HEK293 (cell line): ENCODE measurements around the gene HPSE2.

Experiments
- CTCF ChIA-PET: fragments of 350-600 bp; formaldehyde crosslinking; extraction: SDS; loops from one replicate; lab custom pipeline; 2021; ENCODE audit warnings: antibody characterized with exemption; lab: Yijun Ruan, JAX
- POLR2A ChIA-PET: fragments of 300-600 bp; formaldehyde crosslinking; extraction: SDS; loops from one replicate; lab custom pipeline; 2020; ENCODE audit warnings: antibody characterized with exemption, inconsistent platforms; lab: Yijun Ruan, JAX
- H3K27ac ChIP-seq: fragments of 200-500 bp; sonication (Bioruptor generic); 2 replicates; pipeline ENCODE4 v1.5.1; 2014; ENCODE audit warnings: low read depth, low read length, control low read depth, inconsistent platforms; ENCODE audit errors: extremely low read depth
- H3K36me3 ChIP-seq, 2 experiments: fragments of 200-500 bp in 1 of 2; sonication (Bioruptor generic) in 1 of 2; 1 replicate in 1 of 2; 2 replicates in 1 of 2; pipeline ENCODE4 v1.5.1; 2014 to 2017; ENCODE audit warnings: inconsistent platforms in 2 of 2, low read length in 2 of 2; ENCODE audit not compliant: control insufficient read depth in 2 of 2, insufficient read depth in 1 of 2
- H3K4me1 ChIP-seq: fragments of 200-500 bp; sonication (Bioruptor generic); 2 replicates; pipeline ENCODE4 v1.5.1; 2014; ENCODE audit warnings: mild to moderate bottlenecking, low read length, inconsistent platforms; ENCODE audit not compliant: control insufficient read depth, insufficient read depth
- H3K4me3 ChIP-seq: 2 replicates; pipeline ENCODE4 v1.5.1; 2011; ENCODE audit warnings: low read depth, mild to moderate bottlenecking, control low read depth, low read length, moderate library complexity
- H3K9me3 ChIP-seq: fragments of 200-500 bp; sonication (Bioruptor generic); 2 replicates; pipeline ENCODE4 v1.5.1; 2014; ENCODE audit warnings: low read depth, low read length, inconsistent platforms; ENCODE audit not compliant: control insufficient read depth, insufficient read depth
- KLF1 ChIP-seq: fragments of 450-650 bp; formaldehyde crosslinking; IDR thresholded peaks from 2 replicates; pipeline ENCODE4 v1.5.1; 2016; ENCODE audit warnings: missing biosample characterization, missing genetic modification characterization
- KLF8 ChIP-seq: fragments of 450-650 bp; formaldehyde crosslinking; IDR thresholded peaks from 2 replicates; pipeline ENCODE4 v1.5.1; 2016; ENCODE audit warnings: missing biosample characterization, missing genetic modification characterization
- SALL2 ChIP-seq: fragments of 450-650 bp; formaldehyde crosslinking; IDR thresholded peaks from 2 replicates; pipeline ENCODE4 v1.5.0; 2017; ENCODE audit warnings: missing biosample characterization, mild to moderate bottlenecking, missing genetic modification characterization, borderline replicate concordance
- SCRT1 ChIP-seq: fragments of 450-650 bp; formaldehyde crosslinking; IDR thresholded peaks from 2 replicates; pipeline ENCODE4 v1.5.1; 2016; ENCODE audit warnings: missing biosample characterization, missing genetic modification characterization, borderline replicate concordance
- TRIM28 ChIP-seq: IDR thresholded peaks from 2 replicates; pipeline ENCODE4 v1.6.1; 2011; ENCODE audit warnings: low read length, control low read depth, borderline replicate concordance
- YY2 ChIP-seq: fragments of 450-650 bp; formaldehyde crosslinking; IDR thresholded peaks from 2 replicates; pipeline ENCODE4 v1.5.1; 2016; ENCODE audit warnings: missing biosample characterization, missing genetic modification characterization
- ZBTB20 ChIP-seq: fragments of 450-650 bp; formaldehyde crosslinking; IDR thresholded peaks from 2 replicates; pipeline ENCODE4 v1.5.1; 2016; ENCODE audit warnings: missing biosample characterization, missing genetic modification characterization
- ZBTB26 ChIP-seq: fragments of 450-650 bp; formaldehyde crosslinking; optimal IDR thresholded peaks from 2 replicates; pipeline ENCODE3; 2016; ENCODE audit warnings: missing biosample characterization, mild to moderate bottlenecking, missing genetic modification characterization
- ZFHX2 ChIP-seq: fragments of 450-650 bp; formaldehyde crosslinking; conservative IDR thresholded peaks from 2 replicates; pipeline ENCODE4 v1.5.1; 2016; ENCODE audit warnings: missing biosample characterization, missing genetic modification characterization
- ZFP37 ChIP-seq: fragments of 450-650 bp; formaldehyde crosslinking; IDR thresholded peaks from 2 replicates; pipeline ENCODE4 v1.5.1; 2016; ENCODE audit warnings: missing biosample characterization, missing genetic modification characterization
- ZNF157 ChIP-seq: fragments of 450-650 bp; formaldehyde crosslinking; IDR thresholded peaks from 2 replicates; pipeline ENCODE4 v1.5.1; 2016; ENCODE audit warnings: missing biosample characterization, missing genetic modification characterization
- ZNF23 ChIP-seq: fragments of 450-650 bp; formaldehyde crosslinking; IDR thresholded peaks from 2 replicates; pipeline ENCODE4 v1.5.1; 2016; ENCODE audit warnings: missing biosample characterization, missing genetic modification characterization, borderline replicate concordance
- ZNF274 ChIP-seq, 2 experiments: fragments of 200-500 bp in 1 of 2; fragments of 450-650 bp in 1 of 2; sonication (Bioruptor generic) in 1 of 2; formaldehyde crosslinking in 1 of 2; IDR thresholded peaks; 2 replicates each; pipeline versions ENCODE4 v1.5.1 to v1.6.1; 2014 to 2016; ENCODE audit warnings: borderline replicate concordance in 1 of 2, inconsistent platforms in 1 of 2, low read length in 1 of 2, missing biosample characterization in 1 of 2, missing genetic modification characterization in 1 of 2
- ZNF423 ChIP-seq: fragments of 450-650 bp; formaldehyde crosslinking; IDR thresholded peaks from 2 replicates; pipeline ENCODE4 v1.5.1; 2016; ENCODE audit warnings: missing biosample characterization, missing genetic modification characterization
- ZNF558 ChIP-seq: fragments of 450-650 bp; formaldehyde crosslinking; IDR thresholded peaks from 2 replicates; pipeline ENCODE4 v1.5.1; 2016; ENCODE audit warnings: missing biosample characterization, missing genetic modification characterization
- ZNF571 ChIP-seq: fragments of 450-650 bp; formaldehyde crosslinking; IDR thresholded peaks from 2 replicates; pipeline ENCODE4 v1.5.0; 2017; ENCODE audit warnings: missing biosample characterization, missing genetic modification characterization
- ZNF677 ChIP-seq: fragments of 450-650 bp; IDR thresholded peaks from 2 replicates; pipeline ENCODE4 v1.5.0; 2018; ENCODE audit warnings: missing biosample characterization, mild to moderate bottlenecking, missing genetic modification characterization, moderate library complexity
- ZNF704 ChIP-seq: fragments of 450-650 bp; formaldehyde crosslinking; IDR thresholded peaks from 2 replicates; pipeline ENCODE4 v1.5.1; 2016; ENCODE audit warnings: missing biosample characterization, missing genetic modification characterization
- ZNF830 ChIP-seq: fragments of 450-650 bp; IDR thresholded peaks from 2 replicates; pipeline ENCODE4 v1.5.0; 2018; ENCODE audit warnings: missing biosample characterization, missing genetic modification characterization, low read depth, mild to moderate bottlenecking, moderate library complexity
- TF ChIP-seq, protein P1 (sequence below): fragments of 450-650 bp; formaldehyde crosslinking; IDR thresholded peaks from 2 replicates; pipeline ENCODE4; 2016; ENCODE audit warnings: missing biosample characterization, missing genetic modification characterization
- TF ChIP-seq, protein P2 (sequence below): fragments of 450-650 bp; formaldehyde crosslinking; IDR thresholded peaks from 2 replicates; pipeline ENCODE4 v1.5.1; 2016; ENCODE audit warnings: missing biosample characterization, missing genetic modification characterization
- TF ChIP-seq, protein P3 (sequence below): fragments of 450-650 bp; formaldehyde crosslinking; IDR thresholded peaks from 2 replicates; pipeline ENCODE4 v1.5.1; 2016; ENCODE audit warnings: missing biosample characterization, missing genetic modification characterization

Gene HPSE2

GRCh38 chr10:98642281-98642680, 593.4 kb downstream of the HPSE2 start:
- ChIA-PET POLR2A (no interaction called here), CTCF (no interaction called here)
- Histone ChIP-seq H3K36me3 (no peaks in the 10 kb centered on the region), H3K9me3 (no peaks in the 10 kb centered on the region), H3K27ac (no peak overlapping the region), H3K4me3 (no peak overlapping the region), H3K4me1 (0 out of 2 replicates have a peak, but pooled peaks cover under 1% of the 10 kb centered on the region)
- TF ChIP-seq ZNF571 (tag by site-specific recombination) (no peak), ZFP37 (tag by site-specific recombination) (no peak), SCRT1 (tag by site-specific recombination) (no peak), ZFHX2 (no peak), ZNF558 (no peak), YY2 (tag by site-specific recombination) (no peak), ZNF830 (no peak), TRIM28 (no peak), ZNF157 (no peak), ZNF423 (no peak), ZNF274 (IDR thresholded peaks at IDR 0.05; ENCODE audit: low read length) (no peak), ZNF274 (tag by site-specific recombination; IDR thresholded peaks at IDR 0.05; ENCODE audit: borderline replicate concordance) (no peak)
- TF ChIP-seq, protein P1, sequence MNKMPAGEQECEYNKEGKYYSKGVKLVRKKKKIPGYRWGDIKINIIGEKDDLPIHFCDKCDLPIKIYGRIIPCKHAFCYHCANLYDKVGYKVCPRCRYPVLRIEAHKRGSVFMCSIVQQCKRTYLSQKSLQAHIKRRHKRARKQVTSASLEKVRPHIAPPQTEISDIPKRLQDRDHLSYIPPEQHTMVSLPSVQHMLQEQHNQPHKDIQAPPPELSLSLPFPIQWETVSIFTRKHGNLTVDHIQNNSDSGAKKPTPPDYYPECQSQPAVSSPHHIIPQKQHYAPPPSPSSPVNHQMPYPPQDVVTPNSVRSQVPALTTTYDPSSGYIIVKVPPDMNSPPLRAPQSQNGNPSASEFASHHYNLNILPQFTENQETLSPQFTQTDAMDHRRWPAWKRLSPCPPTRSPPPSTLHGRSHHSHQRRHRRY, result no peak
- TF ChIP-seq, protein P2, sequence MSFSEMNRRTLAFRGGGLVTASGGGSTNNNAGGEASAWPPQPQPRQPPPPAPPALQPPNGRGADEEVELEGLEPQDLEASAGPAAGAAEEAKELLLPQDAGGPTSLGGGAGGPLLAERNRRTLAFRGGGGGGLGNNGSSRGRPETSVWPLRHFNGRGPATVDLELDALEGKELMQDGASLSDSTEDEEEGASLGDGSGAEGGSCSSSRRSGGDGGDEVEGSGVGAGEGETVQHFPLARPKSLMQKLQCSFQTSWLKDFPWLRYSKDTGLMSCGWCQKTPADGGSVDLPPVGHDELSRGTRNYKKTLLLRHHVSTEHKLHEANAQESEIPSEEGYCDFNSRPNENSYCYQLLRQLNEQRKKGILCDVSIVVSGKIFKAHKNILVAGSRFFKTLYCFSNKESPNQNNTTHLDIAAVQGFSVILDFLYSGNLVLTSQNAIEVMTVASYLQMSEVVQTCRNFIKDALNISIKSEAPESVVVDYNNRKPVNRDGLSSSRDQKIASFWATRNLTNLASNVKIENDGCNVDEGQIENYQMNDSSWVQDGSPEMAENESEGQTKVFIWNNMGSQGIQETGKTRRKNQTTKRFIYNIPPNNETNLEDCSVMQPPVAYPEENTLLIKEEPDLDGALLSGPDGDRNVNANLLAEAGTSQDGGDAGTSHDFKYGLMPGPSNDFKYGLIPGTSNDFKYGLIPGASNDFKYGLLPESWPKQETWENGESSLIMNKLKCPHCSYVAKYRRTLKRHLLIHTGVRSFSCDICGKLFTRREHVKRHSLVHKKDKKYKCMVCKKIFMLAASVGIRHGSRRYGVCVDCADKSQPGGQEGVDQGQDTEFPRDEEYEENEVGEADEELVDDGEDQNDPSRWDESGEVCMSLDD (tag by site-specific recombination), result no peak

DNA sequence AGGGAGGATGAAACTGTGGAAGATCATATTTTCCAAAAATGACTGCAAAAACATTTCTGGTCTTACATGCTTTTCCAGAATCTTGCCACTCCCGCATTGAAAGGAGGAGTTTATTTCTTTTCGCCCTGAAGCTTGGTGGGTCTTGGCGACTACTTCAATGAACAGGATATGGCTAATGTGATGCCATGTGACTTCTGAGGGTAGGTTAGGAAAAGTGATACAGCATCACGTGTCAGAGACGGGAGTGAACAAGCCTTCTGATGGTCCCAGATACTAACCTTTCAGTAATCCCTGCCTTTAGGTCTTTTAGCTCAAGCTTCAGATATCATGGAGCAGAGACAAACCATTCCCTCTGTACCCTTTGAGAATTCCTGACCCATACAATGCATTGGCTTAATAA, 596.7 kb downstream of the HPSE2 start:
- TF ChIP-seq, protein P3, sequence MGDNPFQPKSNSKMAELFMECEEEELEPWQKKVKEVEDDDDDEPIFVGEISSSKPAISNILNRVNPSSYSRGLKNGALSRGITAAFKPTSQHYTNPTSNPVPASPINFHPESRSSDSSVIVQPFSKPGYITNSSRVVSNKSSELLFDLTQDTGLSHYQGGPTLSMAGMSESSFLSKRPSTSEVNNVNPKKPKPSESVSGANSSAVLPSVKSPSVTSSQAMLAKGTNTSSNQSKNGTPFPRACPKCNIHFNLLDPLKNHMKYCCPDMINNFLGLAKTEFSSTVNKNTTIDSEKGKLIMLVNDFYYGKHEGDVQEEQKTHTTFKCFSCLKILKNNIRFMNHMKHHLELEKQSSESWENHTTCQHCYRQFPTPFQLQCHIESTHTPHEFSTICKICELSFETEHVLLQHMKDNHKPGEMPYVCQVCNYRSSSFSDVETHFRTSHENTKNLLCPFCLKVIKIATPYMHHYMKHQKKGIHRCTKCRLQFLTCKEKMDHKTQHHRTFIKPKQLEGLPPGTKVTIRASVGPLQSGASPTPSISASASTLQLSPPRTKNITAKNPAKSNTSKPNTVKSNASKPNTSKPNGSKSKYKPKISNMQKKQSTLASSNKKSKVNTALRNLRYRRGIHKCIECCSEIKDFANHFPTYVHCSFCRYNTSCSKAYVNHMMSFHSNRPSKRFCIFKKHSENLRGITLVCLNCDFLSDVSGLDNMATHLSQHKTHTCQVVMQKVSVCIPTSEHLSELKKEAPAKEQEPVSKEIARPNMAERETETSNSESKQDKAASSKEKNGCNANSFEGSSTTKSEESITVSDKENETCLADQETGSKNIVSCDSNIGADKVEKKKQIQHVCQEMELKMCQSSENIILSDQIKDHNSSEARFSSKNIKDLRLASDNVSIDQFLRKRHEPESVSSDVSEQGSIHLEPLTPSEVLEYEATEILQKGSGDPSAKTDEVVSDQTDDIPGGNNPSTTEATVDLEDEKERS (tag by site-specific recombination), result no peak
- no peak for TF ChIP-seq YY2 (tag by site-specific recombination)
- TF ChIP-seq, all 188 proteins: peak for 0
- POLR2A ChIA-PET, result no interaction called here
- CTCF ChIA-PET, result interaction anchor here (0.6 kb wide), 1 partner anchor 724 kb away, joined by 4 read pairs; no protein-coding TSS in a partner anchor
- Histone ChIP-seq H3K9me3 (no peaks in the 10 kb centered on the region), H3K36me3 (no peaks in the 10 kb centered on the region), H3K4me1 (no peaks in the 10 kb centered on the region), H3K4me3 (no peak overlapping the region), H3K27ac (no peak overlapping the region)

- Histone ChIP-seq H3K4me3 (no peak overlapping the region), H3K9me3 (no peaks in the 10 kb centered on the region), H3K4me1 (no peaks in the 10 kb centered on the region), H3K36me3 (no peaks in the 10 kb centered on the region), H3K27ac (no peak overlapping the region)
- TF ChIP-seq ZFP37 (tag by site-specific recombination) (no peak), KLF8 (no peak), KLF1 (tag by site-specific recombination) (no peak), ZBTB20 (no peak), SALL2 (no peak), ZNF677 (tag by site-specific recombination) (no peak), ZBTB26 (tag by site-specific recombination) (no peak), ZNF23 (tag by site-specific recombination) (no peak), ZNF704 (tag by site-specific recombination) (no peak)
- POLR2A ChIA-PET, result no interaction called here
- CTCF ChIA-PET, result interaction anchor here (0.7 to 1.1 kb wide), 2 partner anchors 169 to 543 kb away, joined by 3 read pairs; no protein-coding TSS in a partner anchor
Observed at GRCh38 chr10:98636921-98637329, 598.7 kb downstream of the HPSE2 start.
